HG02852 (cell line): Measurements from ENCODE around the gene JPH3.
"Not testable (repeated sequence)": the region's sequence is repeated elsewhere in the genome, so short reads cannot be mapped to it uniquely, and the experiment has no call there.

ENCODE experiments used
- ATAC-seq: cut with Tn5 transposase; IDR thresholded peaks from one replicate; pipeline ENCODE4 v1.9.1; 2021; ENCODE audit warnings: mild to moderate bottlenecking, moderate library complexity; ENCODE audit not compliant: unreplicated experiment

JPH3 gene

DNA sequence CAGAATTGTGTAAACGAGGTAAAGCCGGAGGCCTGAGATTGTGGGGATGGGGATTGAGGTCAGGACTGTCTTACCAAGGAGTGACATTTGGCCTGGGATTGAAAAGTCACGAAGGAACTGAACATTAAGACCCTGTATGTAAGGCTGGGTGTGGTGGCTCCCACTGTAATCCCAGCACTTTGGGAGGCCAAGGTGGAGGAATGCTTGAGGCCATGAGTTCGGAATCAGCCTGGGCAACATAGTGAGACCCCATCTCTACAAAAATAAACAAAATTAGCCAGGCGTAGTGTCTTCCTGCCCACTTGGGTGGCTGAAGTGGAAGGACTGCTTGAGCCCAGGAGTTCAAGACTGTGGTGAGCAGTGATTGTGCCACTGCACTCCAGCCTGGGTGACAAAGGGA, 75.5 kb downstream of the JPH3 start:
- no peak for ATAC-seq

DNA sequence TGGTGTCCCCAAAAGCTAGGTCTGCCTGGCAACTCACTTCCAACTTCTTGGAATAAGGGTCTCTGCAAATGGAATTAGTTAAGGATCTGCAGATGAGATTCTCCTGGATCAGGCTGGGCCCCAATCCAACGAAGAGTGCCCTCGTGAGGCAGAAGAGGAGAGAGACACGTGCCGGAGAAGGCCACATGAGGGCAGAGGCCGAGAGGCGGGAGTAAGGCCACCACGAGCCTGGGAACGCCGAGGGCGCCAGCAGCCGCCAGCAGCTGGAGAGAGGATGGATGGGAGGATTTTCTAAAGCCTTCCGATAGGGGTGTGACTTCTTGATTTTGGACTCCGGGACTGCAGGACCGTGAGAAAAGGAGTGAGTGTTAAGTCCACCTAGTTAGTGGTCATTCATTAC, 76.3 kb downstream of the JPH3 start:
- no peak for ATAC-seq

DNA sequence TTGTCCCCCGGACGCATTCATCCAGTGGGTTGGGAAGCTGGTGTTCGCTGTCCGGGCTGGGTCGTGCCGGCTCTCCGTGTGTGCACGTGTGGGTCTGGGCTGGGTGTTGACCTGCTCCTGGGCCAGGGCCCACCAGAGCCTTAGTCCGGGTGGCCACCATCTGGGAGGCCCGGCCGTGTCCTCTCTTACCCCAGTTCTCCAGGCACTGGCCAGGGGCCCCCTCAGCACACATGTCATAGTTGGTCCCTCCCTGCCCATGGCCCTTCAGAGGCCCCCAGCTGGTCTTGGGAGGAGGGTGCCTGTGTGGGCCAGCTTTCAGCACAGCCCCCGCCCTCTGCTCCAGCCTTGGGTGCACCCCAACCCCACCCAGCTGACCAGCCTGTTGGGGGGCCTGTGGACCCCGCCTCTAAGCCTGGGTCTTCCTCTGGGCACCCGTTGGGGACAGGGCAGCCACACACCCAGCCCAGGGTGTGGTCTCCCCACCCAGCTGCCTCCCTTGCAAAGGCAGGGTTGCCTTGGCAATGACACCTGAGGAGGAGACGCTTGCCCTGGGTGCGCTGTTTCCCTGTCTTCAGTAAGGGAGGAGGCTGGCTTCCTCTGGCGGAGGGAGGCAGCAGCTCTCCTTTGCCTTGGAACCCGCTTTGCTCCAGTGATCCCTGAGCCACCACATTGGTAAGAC, 77.4 kb downstream of the JPH3 start:
- no peak for ATAC-seq

DNA sequence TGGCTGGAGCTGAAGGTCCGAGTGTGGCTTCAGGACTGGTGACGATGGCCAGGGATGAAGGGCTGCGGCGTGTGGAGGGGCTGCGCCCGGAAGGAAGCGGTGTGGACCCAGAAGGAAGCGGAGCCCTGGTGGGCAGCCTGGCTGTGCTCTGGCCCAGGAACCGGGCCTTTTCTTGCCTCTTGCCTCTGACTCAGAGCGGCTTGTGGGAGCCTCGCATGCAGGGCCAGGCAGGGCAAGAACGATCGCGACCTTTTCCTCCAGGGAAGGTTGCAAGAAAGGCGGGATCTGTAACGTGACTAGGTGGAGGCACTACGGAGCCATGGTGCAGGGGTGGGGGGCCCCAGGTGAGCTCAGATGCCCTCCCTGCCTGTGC, 78.0 kb downstream of the JPH3 start:
- no peak for ATAC-seq

DNA sequence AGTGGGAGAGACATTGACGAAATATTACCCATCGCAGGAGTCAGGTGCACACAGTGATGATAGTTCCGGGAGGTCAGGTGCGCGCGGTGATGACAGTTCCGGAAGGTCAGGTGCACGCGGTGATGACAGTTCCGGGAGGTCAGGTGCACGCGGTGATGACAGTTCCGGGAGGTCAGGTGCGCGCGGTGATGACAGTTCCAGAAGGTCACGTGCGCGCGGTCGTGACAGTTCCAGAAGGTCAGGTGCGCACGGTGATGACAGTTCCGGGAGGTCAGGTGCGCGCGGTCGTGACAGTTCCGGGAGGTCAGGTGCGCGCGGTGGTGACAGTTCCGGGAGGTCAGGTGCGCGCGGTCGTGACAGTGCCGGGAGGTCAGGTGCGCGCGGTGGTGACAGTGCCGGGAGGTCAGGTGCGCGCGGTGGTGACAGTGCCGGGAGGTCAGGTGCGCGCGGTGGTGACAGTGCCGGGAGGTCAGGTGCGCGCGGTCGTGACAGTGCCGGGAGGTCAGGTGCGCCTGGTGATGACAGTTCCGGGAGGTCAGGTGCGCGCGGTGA, 78.8 kb downstream of the JPH3 start:
- not testable (repeated sequence) for ATAC-seq

DNA sequence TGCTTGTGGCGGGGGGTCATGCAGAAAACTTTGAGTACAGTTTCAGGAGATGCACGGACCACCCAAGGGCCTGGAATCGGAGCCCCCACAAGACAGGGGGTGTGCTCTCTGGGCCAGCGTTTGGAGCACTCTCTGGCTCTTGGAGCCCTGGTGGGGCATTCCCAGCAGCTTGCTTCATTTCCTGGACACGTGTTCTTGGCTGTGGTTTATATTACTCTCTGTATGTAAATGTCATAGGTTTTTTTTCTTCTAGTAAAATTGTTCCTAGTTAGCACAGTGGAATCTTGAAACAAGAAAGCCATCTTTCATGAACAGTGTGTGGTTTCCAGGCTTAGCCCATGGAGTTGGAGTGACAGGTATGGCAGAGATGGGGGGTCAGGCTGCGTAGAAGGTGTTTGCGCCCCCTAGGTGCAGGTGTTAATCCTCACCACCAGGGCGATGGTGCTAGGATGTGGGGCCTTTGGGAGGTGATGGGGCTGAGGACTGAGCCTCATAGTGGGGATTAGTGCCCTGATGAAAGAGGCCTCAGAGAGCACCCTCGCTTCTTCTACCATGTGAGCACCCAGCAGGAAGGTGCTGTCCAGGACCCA, 79.8 kb downstream of the JPH3 start:
- ATAC-seq, result no peak

DNA sequence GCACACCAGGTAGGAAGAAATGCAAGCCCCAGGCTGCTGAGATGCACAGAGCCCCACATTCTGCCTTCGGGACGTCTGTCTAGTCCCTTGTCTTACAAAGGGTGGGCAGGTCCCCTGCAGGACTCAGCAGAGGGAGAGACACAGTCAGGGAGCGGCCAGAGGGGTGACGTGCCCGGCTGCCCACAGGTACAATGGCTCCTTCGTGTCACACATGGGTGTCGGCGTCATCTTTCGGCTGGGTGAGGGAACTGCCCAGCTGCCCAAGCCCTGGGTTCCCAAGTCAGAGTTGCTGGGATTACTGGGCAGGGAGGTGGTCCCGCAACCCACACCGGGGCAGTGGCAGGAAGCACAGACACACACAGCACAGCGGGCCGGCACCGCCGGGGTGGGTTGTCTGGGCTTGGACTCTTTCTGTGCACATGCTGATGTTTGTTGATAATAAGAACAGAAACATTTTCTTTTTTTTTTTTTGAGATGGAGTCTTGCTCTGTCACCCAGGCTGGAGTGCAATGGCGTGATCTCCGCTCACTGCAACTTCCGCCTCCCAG, 80.6 kb downstream of the JPH3 start:
- no peak for ATAC-seq

DNA sequence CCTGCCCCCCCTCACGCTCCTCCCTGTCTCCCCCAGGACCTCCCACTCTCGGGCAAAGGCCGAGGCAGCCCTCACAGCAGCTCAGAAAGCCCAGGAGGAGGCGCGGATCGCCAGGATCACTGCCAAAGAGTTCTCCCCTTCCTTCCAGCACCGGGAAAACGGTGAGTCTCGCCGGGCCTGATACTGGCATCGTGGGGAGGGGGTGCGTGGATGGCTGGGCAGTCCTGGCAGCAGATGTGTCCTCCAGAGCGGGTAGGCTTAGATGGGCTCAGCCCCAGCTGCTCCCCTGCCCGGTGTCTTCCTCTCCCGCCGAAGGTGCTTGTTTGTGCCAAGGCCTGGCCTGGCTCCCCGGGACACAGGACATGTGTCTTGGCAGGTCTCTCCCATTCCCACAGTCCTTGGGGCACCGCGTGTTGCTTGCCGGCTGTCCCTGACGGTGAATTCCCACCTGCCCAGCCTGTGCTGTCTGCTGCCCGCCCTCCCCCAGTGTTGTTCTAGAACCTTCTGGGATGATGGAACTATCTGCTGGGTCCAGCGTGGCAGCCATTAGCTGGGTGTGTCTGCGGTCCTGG, 81.9 kb downstream of the JPH3 start:
- no peak for ATAC-seq

DNA sequence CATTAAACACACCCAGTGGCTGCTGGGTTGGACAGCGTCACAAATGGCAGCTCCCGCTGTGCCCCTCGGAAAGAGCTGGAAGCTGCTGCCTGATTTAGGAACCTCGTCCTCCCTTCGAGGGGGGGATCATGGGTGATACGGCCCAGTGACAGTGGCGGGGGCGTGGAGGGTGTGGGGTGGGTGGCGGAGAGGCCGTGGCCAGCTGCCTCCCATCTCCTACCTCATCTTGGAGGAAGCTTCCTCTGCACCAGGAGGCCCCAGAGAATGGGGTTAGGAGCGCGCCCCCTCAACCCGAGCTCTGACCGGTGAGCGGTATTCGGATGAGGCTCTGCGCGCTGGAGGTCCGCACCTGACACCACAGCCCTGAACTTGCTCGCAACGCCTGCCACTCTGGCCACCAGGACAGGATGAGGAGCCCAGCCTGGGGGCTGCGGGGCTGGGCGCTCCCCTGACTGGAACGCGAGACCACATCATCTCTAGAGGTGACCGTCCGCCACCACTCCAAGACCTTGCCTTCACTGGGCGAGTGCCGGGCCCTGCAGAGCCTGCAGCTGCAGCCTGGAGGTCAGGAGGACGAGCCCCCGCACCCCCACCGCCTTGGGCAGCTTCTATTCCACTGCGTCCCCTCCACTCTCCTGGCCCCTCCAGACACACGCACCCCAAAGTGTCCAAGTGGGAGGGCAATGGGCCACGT, 82.5 kb downstream of the JPH3 start:
- ATAC-seq, result no peak

DNA sequence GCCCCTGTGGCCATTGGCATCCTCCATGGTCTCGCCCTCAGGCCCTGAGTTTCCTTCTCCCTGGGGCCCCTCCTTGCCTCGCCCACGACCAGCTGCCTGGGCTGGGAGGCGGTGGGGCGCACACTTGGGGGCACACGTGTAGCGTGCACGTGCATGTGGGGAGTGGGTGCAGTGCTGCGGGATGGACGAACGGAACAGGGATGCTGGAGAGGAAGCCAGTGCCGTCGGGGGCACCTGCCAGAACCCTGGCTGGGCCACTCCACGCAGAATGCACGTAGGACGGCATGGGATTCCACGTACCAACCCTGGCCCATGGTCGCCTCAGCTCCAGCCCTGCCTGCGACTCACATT, 83.1 kb downstream of the JPH3 start:
- no peak for ATAC-seq

DNA sequence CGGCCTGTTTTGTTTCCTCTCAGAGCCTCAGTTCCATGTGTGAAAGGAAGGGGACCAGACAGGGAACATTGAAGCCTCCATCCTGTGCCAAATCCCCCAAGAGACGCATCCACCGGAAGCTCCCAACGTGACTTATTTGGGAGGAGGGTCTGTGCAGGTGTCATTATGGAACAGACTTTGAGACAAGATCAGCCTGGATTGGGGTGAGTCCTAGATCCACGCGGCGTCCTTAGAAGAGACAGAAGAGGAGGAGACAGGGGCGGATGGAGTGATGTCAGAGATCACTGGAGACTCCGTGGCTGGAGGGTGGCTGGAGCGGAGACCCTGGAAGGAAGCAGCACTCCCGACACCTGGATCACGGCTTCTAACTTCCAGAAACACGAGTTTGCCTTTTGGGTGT, 83.5 kb downstream of the JPH3 start:
- no peak for ATAC-seq

DNA sequence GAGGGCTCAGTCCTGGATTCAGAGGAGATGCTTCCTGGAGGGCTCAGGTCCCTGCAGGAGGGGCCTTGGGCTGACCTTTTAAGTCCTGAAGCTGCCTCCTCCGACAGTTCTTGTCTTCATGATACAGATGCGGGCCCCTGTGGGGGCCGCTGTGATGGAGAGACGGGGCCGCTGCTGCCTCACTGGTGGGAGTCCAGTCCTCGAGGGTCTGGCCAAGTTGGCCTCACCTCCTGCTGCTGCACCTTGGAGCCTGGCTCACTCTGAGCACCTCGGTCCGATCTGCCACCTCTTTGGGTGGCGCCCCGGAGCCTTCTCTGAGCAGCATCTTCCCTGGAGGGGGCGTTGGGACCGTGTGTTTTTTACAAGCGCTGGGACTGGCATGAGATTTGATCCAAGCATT, 84.4 kb downstream of the JPH3 start:
- ATAC-seq, result no peak

DNA sequence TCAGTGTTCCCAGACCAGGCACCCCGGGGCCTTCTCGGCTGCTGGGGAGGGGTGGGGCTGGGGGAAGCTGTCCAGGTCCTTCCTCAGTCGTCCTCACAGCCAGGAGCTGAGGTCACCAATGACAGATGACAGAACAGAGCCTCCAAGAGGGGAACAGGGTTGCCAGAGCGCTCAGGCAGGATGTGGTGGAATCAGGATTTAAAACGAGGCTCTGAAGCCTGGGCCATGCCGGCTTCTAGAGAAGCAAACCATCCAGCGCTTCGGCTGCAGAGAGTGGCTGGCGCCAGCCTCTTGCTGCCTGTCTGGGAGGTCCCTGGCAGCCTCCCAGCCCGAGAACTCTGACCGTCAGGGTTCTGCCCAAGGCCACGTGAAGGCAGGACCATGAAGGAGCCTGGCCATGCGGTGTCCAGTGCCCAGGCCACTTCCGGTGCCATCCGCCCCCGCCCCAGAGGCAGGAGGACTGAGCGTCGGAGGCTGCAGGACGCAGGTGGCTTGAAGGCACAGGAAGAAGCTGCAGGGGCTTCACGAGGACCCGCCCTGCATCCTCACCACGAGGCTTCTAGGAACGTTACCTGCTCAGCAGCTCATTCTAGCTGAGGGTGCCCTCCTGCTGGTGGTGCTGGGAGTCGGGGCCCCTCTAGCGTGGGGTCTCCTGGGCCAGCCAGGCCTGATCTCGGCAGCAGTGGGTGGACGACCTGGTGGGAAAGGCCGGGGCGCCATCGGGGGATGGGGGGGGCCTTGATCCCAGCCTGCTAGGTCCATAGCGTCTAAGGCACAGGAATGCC, 85.0 kb downstream of the JPH3 start:
- ATAC-seq, result no peak

DNA sequence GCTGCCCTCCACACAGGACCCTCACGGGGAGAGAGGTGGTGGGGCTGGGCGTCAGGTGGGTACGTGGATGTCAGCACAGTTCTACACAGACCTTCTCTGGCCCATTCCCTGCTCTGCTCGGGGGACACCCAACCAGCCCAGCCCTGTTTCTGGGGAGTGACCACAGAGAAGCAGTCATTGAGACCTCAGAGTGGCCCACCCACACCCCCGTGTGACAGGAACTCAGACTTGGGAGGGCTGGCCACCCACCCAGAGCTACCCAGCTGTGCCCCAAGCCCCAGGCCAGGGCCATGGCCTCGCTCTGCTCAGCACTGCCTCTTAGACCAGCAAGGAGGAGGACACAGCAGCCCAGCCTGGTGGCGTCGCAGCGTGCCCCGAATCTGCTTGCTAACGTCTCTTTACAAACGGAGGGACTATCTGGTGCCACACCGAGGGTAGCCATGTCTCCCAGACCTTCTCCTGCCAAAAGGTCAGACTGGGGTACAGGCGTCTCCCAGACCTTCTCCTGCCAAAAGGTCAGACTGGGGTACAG, 85.8 kb downstream of the JPH3 start:
- ATAC-seq, result no peak

DNA sequence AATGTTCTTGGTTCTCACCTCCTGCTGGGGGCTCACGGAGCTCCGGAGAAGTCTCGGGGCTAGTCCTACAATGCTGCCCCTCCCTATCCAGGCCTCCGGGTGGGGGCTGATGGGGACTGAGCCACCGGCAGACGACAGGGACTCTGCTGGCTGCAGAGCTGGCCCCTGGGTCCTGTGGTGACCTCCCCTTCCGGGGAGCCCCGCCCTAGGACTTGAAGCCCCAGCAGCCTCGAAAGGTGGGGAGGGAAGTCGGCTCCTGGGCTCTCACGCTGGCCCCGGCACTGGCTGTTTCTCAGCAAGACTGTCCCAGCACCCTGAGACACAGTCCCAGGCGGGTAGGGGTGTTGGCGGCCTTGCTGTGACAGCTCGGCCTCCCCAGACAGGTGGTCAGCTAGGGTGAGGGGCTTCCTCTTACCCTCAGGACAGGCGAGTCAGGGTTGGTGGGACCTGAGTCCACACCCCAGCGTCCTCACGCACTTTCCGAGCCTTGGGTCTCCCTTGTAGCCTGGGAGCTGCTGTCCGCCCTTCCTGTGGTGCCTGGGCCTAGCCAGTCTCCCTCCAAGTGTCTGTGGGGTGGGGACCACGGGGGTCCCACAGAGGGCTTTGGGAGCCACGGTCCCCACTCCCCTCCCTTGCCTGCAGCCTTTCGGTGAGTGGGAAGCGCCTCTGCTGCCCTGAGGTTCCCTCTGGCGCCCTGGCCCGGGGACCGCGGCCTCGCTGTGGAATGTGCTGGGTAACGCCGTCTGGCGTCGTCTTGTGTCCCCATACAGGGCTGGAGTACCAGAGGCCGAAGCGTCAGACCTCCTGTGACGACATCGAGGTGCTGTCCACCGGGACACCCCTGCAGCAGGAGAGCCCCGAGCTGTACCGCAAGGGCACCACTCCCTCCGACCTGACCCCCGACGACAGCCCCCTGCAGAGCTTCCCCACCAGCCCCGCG, 86.8 kb downstream of the JPH3 start:
- ATAC-seq, result no peak

DNA sequence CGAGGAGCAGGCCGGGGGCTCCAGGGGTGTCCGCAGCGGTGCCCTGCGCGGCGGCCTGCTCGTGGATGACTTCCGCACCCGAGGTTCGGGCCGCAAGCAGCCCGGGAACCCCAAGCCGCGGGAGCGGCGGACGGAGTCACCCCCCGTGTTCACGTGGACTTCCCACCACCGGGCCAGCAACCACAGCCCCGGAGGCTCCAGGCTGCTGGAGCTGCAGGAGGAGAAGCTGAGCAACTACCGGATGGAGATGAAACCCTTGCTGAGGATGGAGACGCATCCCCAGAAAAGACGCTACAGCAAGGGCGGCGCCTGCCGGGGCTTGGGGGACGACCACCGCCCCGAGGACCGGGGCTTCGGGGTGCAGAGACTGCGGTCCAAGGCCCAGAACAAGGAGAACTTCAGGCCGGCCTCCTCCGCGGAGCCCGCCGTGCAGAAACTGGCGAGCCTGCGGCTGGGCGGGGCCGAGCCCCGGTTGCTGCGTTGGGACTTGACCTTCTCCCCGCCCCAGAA, 87.7 kb downstream of the JPH3 start:
- ATAC-seq, result no peak

DNA sequence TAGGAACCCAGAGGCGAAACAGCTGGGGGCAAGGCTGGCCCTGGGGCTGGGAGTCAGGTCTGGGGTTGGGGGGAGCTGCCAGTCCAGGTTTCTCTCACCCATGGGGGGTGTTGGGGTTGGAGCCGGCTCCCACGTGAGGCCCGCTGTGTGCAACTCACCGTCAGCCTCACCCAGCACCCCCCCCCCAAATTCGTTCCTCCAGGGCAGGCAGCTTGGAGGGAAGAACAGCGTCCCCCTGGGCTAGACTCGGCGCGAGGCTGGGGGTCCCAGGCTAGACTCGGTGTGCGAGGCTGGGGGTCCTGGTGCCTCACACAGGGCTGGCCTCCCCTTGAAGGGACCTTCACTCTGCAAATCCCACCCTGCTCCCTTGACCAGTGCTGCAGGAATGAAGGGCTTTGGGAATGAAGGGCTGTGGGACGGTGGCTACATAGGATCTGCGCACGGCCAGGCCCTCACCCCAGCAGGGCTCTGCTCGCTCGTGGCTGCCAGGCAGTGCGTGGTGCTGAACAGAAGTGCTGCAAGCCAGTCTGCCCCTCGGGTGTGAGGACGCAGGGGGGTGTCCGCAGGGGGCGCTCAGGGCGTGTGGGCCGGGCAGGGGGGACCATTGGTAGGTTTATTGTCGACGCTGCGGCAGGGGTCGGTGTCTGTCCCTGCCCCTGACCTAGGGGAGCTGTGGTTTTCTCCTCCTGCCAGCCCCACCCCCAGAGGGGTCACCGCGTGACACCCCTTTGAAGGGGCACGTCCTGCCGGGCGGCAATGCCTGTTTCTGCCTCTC, 88.8 kb downstream of the JPH3 start:
- ATAC-seq, result no peak

DNA sequence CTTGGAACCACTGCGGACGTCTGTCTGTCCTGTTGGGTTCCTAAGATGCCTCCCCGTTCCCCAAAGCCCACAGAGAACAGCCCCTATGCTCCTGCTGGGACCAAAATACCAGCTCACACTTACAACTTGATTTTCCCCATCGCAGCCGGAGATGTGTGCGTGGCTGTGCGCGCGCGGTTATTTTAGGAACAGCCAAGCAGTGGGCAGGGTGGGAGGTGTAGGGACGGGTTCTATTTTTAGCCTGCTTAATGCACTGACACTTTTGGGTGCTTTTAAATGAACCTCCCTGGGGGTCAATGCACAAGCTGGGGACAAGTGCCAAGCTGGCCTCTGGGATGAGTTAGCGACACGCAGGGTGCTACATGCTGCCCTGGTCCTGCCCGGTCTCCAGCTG, 89.4 kb downstream of the JPH3 start:
- no peak for ATAC-seq

DNA sequence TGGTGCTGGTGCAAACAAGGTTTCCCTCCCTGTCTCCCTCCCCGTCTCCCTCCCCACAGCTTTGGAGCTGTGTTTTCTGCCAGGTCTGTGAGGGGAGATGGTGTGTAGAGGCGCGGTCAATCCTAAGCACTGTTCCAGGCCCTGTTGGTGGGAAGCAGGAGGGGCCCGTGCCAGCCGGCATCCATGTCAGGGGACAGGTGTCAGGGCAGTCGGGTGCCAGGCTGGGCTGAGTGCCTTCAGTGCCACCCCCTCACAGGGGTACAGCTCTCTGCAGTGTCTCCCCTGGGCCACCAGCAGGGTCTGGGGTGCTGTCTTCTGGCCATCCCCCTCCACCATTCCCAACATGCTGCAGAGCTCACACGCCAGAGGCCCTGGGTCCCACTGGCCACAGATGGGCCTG, 89.9 kb downstream of the JPH3 start:
- no peak for ATAC-seq
